SH-SY5Y (cell line): ENCODE measurements around the gene MED13.

Experiments
- GATA2 ChIP-seq: IDR thresholded peaks from 2 replicates; pipeline ENCODE4 v1.6.1; 2011; ENCODE audit warnings: mild to moderate bottlenecking, low read depth, low read length
- GATA3 ChIP-seq: IDR thresholded peaks from 2 replicates; pipeline ENCODE4 v1.6.1; 2011; ENCODE audit warnings: low read depth, mild to moderate bottlenecking, low read length, moderate library complexity

- no peak for TF ChIP-seq GATA2
- no peak for TF ChIP-seq GATA3
Observed at GRCh38 chr17:61903251-61903650, 161.8 kb downstream of the MED13 start.
